ENCODE results near the gene C5.
A peak's percentile ranks its signal among the peaks of the same experiment; 100 is the strongest.

The C5 gene

GRCh38 chr9:120922404-120923195 lies 127.5 kb downstream of the C5 start:
- no peak for DNase-seq

GRCh38 chr9:120921661-120922181 lies 128.4 kb downstream of the C5 start:
- no peak for DNase-seq

- DNase-seq, result no peak
Observed at GRCh38 chr9:120920806-120921178, 129.3 kb downstream of the C5 start.

GRCh38 chr9:120919843-120920805 lies 130.0 kb downstream of the C5 start:
- peak; percentile 10 for DNase-seq

GRCh38 chr9:120918931-120919842 lies 130.9 kb downstream of the C5 start:
- no peak for DNase-seq

- DNase-seq, result no peak
Observed at GRCh38 chr9:120917929-120918762, 131.9 kb downstream of the C5 start.

GRCh38 chr9:120916991-120917880 lies 132.8 kb downstream of the C5 start:
- no peak for DNase-seq

GRCh38 chr9:120916588-120916987 lies 133.5 kb downstream of the C5 start:
- DNase-seq, result no peak

GRCh38 chr9:120915854-120916470 lies 134.1 kb downstream of the C5 start:
- no peak for DNase-seq

- no peak for DNase-seq
Observed at GRCh38 chr9:120914953-120915352, 135.1 kb downstream of the C5 start.

GRCh38 chr9:120914396-120914795 lies 135.7 kb downstream of the C5 start:
- no peak for DNase-seq

GRCh38 chr9:120913647-120914264 lies 136.3 kb downstream of the C5 start:
- DNase-seq, result peak; percentile 16

GRCh38 chr9:120912958-120913646 lies 137.0 kb downstream of the C5 start:
- no peak for DNase-seq

GRCh38 chr9:120911295-120911837 lies 138.7 kb downstream of the C5 start:
- DNase-seq, result no peak

GRCh38 chr9:120910643-120911042 lies 139.4 kb downstream of the C5 start:
- DNase-seq, result no peak

GRCh38 chr9:120909904-120910303 lies 140.2 kb downstream of the C5 start:
- DNase-seq, result peak; percentile 30

- no peak for DNase-seq
Observed at GRCh38 chr9:120905315-120906164, 144.5 kb downstream of the C5 start.

- DNase-seq, result no peak
Observed at GRCh38 chr9:120904978-120905301, 145.1 kb downstream of the C5 start.

All from MV-4-11 (cell line).